Right cardiac atrium (tissue), 5 donors: Measurements from ENCODE around the gene TMEM150B. TPM values are rescaled to one million over a fixed set of nuclear protein-coding genes. Genes with fewer than 3 reads are reported as not detected.

Source experiments
- ATAC-seq, 2 donors: fragments of 200-7000 bp; cut with Tn5 transposase; one replicate each; pipeline versions ENCODE4 v1.8.0 to v1.9.1; 2020; ENCODE audit warnings: moderate library complexity in 2 of 2, mild to moderate bottlenecking in 1 of 2
- DNase-seq, 3 donors: peaks; one replicate each; pipeline ENCODE4 v3.0.0-alpha.2; 2020
- H3K27ac ChIP-seq: one replicate; pipeline ENCODE4 v1.5.1; 2013; ENCODE audit warnings: mild to moderate bottlenecking, low read length, control low read depth, moderate library complexity
- H3K27me3 ChIP-seq: one replicate; pipeline ENCODE4 v1.6.1; 2013; ENCODE audit not compliant: control insufficient read depth, insufficient read depth
- H3K4me1 ChIP-seq: one replicate; pipeline ENCODE4 v1.6.1; 2013; ENCODE audit warnings: low read length; ENCODE audit not compliant: control insufficient read depth, insufficient read depth
- H3K4me3 ChIP-seq: one replicate; pipeline ENCODE4 v1.5.1; 2013; ENCODE audit warnings: low read length, control low read depth
- H3K9me3 ChIP-seq: one replicate; pipeline ENCODE4 v1.6.1; 2013; ENCODE audit warnings: low read length; ENCODE audit not compliant: control insufficient read depth
- WGBS: extraction: QIAGEN DNeasy Blood & Tissue Kit; methylation state at CpG from one replicate; pipeline ENCODE4 v1.1.7; 2013; 5-methylcytosine and 5-hydroxymethylcytosine counted together
- intact Hi-C, 4 donors: fragments of 100-400 bp; cut with DNase I; formaldehyde crosslinking; loops; one replicate each; pipeline versions ENCODE4 v1.11.0 to v1.14.0; 2022 to 2023
- polyA plus RNA-seq: library from polyadenylated mRNA; stranded (reverse); fragments of 200-250 nt; gene quantifications from one replicate; pipeline ENCODE4 v1.2.3, GENCODE V29; 2013
- total RNA-seq, 4 donors: library from RNA; stranded (reverse); fragmentation: NEBNext Ultra II Directional; extraction: Animal tissue kit (Norgen Biotek cat#: 25700); gene quantifications; one replicate each; pipeline ENCODE4 v1.2.1, GENCODE V29; 2021
- donor health status: healthy with polysubstance abuse.
- donor health status: DM: no; HTN: yes; CAD: no.
- donor health status: DM: no; HTN: no; CAD: no.
- donor health status: DM: no; HTN: yes; CAD: no; lungs with severe emphysema.
- donor health status: DM: yes; HTN: yes; CAD: no.

The TMEM150B gene
- total and polyA plus RNA-seq, 5 donors = 0.68 to 2.4 (median 2.0) TPM

DNA sequence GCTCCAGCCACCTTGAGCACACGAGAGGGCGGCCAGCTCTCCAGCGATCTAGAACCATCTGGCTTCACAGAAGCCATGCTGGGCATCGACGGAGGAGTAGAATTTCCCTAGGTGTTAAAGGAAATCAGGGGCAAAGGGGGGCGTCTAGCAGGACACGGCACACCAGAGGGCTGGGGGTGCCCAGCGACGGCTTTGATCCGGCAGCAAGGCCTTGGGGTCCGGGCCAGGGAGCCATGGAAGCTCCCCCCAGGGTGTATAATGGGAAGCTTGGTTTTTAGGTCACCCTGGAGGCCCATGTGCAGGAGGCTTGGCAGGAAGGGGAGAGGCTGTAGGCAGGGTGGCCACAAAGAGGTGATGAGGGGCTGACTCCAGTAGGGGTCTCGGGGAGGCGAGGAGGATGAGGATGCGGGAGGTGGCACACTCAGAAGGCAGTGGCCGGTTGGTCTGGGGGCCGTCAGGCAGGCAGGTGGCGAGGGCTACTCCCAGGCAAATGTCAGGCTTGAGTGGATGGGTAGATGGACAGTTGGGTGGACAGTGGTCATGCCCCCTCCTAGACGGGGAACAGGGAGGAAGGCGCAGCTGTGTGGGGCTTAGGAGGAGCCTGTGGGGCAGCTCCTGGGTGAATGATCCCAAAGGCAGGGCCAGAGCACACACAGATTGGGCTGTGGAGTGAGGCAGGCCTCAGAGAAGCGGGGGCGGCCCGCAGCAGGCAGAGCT lies 20.1 kb upstream of the TMEM150B start:
- no peaks in the 10 kb centered on the region for H3K9me3 ChIP-seq
- H3K4me1 ChIP-seq = peaks cover 5% of the 10 kb centered on the region
- intact Hi-C loops = no loop called here
- 85% methylated on average over 22 of the region's 22 CpGs for WGBS
- DNase-seq (no peak), ATAC-seq (no peak)
- H3K27ac ChIP-seq = no peak overlapping the region
- no peak overlapping the region for H3K4me3 ChIP-seq
- H3K27me3 ChIP-seq = no peaks in the 10 kb centered on the region

DNA sequence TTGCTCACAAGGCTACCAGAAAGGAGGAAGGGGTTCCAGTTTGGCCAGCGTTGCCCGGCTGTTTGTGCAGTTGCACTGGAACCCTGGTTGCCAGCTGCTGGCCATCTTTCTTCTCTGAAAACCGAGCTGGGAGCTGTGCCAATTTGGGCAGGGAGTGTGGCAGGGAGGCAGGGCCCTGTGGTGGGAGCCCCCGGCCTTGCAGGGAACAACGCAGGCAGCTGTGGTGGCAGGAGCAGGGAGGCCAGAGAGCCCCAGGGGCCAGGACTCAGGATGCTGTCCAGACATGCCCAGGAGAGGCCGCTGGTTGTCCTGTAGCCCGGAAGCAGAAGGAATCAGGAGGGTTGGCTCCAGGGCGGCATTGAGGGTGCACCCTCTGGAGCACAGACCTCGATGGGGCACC lies 19.3 kb upstream of the TMEM150B start:
- no peak overlapping the region for H3K27ac ChIP-seq
- H3K4me3 ChIP-seq = no peak overlapping the region
- 81% methylated on average over 9 of the region's 9 CpGs for WGBS
- DNase-seq (no peak), ATAC-seq (no peak)
- no peaks in the 10 kb centered on the region for H3K9me3 ChIP-seq
- H3K4me1 ChIP-seq = peaks cover 5% of the 10 kb centered on the region
- H3K27me3 ChIP-seq = no peaks in the 10 kb centered on the region
- intact Hi-C loops = loop anchor here in 1 of 4 donors (5.0 kb wide), 1 partner anchor 38 kb away; the partner anchor contains the start of gene TMEM238

DNA sequence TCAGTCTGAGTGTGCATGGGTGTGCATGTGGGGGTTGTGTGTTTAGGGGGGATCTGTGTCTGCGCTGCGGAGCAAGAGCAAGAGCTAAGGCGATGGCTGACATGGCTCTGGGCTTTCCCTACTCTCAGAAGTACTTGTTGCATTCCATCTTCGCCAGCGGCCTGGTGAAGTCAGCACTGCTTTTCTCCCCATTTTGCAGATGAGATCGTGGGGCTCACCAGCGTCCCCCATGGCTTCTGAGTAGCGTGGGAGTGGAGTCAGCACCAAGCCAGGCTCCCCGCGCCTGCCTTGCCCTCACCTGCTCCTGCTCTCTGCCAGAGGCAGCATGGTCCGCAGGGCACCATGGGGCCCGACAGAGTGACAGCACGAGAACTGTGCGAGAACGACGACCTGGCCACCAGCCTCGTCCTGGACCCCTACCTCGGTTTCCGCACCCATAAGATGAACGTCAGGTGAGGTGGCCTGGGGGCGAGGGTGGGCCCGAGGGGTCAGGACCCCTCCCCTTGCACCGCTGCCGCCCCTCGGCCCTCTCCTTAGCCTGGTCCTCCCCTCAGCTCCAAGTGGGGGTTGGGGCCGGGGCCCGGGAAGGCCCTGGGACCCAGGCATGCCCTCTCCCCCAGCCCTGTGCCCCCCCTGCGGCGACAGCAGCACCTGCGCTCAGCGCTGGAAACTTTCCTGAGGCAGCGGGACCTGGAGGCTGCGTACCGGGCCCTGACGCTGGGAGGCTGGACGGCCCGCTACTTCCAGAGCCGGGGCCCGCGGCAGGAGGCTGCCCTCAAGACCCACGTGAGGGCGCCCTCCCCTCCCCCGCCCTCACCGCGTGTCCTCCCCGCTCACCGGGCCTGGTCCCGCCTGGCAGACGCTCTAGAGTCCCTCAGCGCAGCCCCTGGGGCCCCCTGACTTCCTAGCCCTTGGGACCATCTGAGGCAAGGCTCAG lies 16.7 kb upstream of the TMEM150B start:
- intact Hi-C loops = loop anchor here in 1 of 4 donors (5.0 kb wide), 1 partner anchor 40 kb away; the partner anchor contains the start of gene TMEM238
- peak in 1 of 3 donors; percentile 57 for DNase-seq
- no peak for ATAC-seq

DNA sequence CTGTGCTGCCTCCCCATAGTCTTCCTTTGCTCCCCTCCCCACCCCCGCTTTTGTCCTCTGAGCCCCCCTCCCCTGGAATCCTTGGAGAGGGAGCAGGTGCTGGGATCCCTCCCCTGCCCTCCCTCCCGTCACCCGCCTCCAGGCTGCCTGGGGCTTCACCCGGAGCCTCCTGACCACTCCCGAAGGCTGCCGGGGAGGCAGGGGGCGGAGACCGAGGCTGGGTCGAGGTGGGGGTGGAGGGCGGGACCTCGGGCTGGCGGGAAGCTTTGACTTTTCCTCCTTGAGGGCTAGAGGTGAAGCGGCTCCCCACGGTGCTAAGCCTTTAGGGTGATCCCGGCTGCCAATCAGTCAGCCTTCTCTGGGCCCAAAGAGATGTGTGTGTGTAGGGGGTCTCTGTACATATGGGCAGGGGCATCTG lies 16.0 kb upstream of the TMEM150B start:
- Histone ChIP-seq H3K9me3 (no peaks in the 10 kb centered on the region), H3K27me3 (no peaks in the 10 kb centered on the region), H3K27ac (no peak overlapping the region), H3K4me3 (peak overlapping the region; percentile 93), H3K4me1 (peaks cover 5% of the 10 kb centered on the region)
- intact Hi-C loops = loop anchor here in 1 of 4 donors (5.0 kb wide), 1 partner anchor 41 kb away; the partner anchor contains the start of gene TMEM238
- 2% methylated on average over 15 of the region's 15 CpGs for whole genome bisulfite sequencing
- peak; percentile 77 to 89 (median 87) for DNase-seq
- ATAC-seq = no peak

More for the DNA sequence above, 16.7 kb upstream of the TMEM150B start:
- H3K4me1 ChIP-seq = peaks cover 5% of the 10 kb centered on the region
- 88% methylated on average over 50 of the region's 50 CpGs for WGBS
- H3K27me3 ChIP-seq = no peaks in the 10 kb centered on the region
- H3K4me3 ChIP-seq = no peak overlapping the region
- H3K27ac ChIP-seq = no peak overlapping the region
- no peaks in the 10 kb centered on the region for H3K9me3 ChIP-seq

DNA sequence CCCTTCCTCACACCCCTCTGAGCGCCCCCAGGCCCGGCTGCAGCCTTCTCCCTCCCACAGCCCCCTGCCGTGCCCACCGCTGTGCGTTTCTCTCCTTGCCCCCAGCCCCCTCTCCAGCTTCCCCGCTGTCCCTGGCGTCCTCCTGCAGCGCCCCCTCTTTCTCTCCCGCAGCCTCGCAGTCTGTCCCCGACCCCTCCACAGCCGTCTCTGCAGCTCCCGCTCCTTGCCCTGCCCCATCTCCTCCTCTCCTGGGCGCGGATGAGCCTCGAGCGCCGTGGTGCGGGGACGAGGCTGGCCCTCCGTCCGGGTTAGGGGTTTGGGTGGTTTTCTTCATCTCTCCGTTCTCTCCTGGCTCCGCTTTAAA lies 15.6 kb upstream of the TMEM150B start:
- Histone ChIP-seq H3K27ac (no peak overlapping the region), H3K4me1 (peaks cover 5% of the 10 kb centered on the region)
- no peak for ATAC-seq

DNA sequence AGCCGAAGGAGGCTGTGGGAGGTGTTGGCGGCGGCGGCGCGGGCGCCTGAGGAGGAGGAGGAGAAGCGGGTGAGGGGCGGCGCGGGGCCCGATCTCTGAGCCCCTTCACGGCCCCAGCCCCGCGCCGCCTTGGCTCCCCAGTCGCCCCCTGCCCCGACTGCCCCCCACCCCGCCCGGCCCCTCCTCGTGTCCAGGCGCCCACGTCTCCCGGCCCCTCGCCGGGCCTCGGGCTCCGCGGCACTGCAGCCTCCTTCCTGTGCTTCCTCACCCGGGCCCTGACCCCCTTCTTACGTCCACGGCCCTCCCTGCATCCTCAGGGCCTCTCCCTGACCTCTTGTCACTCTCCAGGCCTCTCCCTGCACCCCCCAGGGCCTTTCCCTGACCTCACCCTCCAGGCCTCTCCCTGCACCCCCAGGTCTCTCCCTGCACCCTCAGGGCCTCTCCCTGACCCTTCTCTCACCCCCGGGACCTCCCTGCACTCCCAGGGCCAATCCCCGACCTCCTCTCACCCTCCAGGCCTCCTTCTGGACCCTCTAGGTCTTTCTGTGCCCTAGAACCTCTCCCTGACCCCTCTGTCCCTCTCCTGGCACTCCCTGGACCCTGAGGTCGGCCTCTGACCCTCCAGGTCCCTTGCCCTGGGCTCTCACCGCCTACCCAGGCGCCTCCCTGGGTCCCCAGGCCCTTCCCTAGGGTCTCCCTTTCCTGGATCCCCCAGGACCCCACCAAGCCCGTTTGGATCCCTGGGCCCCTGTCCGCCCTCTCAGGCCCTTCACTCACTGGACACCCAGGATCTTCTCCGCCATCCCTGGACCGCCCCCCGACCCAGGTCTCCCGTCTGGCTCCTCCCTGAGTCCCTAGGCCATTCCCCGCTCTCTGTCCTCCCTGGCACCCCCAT lies 15.0 kb upstream of the TMEM150B start:
- H3K27ac ChIP-seq = peak overlapping the region; percentile 54
- H3K9me3 ChIP-seq = no peaks in the 10 kb centered on the region
- peak in 2 of 3 donors; percentile 65 to 73 for DNase-seq
- intact Hi-C loops = loop anchor here in 1 of 4 donors (5.0 kb wide), 1 partner anchor 42 kb away; the partner anchor contains the start of gene TMEM238
- WGBS = 3% methylated on average over 43 of the region's 44 CpGs
- no peak for ATAC-seq
- peak overlapping the region; percentile 93 for H3K4me3 ChIP-seq
- H3K4me1 ChIP-seq = peaks cover 5% of the 10 kb centered on the region
- H3K27me3 ChIP-seq = no peaks in the 10 kb centered on the region

More for the DNA sequence above, 15.6 kb upstream of the TMEM150B start:
- WGBS = 3% methylated on average over 24 of the region's 24 CpGs
- intact Hi-C loops = loop anchor here in 1 of 4 donors (5.0 kb wide), 1 partner anchor 42 kb away; the partner anchor contains the start of gene TMEM238
- peak in 1 of 3 donors; percentile 64 for DNase-seq
- Histone ChIP-seq H3K4me3 (peak overlapping the region; percentile 93), H3K27me3 (no peaks in the 10 kb centered on the region), H3K9me3 (no peaks in the 10 kb centered on the region)

DNA sequence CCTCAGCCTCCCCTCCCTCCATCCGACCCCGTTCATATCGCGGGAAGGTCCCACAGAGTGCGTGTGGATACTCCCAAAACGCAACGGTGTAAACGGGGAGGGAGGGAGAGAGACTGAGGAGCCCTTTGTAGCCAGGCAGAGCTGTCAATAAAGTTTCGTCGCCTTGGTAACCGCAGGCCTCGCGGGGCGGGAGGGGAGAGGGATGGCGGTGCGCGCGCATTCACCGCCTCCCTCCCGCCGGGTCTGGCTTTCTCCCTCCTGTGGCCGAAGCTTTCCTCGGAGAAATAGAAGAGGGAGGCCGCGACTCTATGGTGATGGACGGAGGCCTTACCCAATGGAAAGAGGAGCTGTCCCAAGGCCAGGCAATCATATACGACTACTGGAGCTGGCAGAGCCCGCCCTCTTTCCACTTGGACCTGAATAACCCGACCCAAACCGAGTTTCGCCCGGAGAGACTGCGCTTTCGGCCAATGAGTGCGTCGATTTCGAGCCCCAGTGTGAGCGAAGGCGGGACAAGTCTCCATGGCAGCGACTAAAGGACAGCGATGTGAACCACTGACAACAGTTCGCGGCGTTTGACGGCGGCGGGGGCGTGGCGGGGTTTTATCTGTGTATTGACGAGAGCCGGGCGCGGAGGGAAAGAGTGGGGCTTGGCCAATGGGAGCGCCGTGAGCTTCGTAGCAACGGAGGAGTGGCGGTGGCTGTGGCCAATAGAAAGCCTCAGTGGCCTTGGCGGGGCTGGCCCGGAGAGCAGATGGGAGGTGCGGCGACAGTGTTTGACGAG lies 14.2 kb upstream of the TMEM150B start, which contains the start of gene KMT5C:
TSS of gene KMT5C (plus strand) at position 772 of the 784 bp plus-strand sequence. CDS start 2,061 bp downstream, outside the sequence.
- H3K27ac ChIP-seq = peak within 1 kb of the TSS; percentile 85
- H3K4me1 ChIP-seq = peaks cover 5% of the 10 kb centered on the region
- DNase-seq (peak; percentile 100), ATAC-seq (peak; percentile 96)
- no peaks in the 10 kb centered on the region for H3K27me3 ChIP-seq
- under 1% methylated on average over 63 of the region's 63 CpGs for WGBS
- intact Hi-C loops = no loop called here
- H3K9me3 ChIP-seq = no peaks in the 10 kb centered on the region
- H3K4me3 ChIP-seq = peak within 1 kb of the TSS; percentile 93

DNA sequence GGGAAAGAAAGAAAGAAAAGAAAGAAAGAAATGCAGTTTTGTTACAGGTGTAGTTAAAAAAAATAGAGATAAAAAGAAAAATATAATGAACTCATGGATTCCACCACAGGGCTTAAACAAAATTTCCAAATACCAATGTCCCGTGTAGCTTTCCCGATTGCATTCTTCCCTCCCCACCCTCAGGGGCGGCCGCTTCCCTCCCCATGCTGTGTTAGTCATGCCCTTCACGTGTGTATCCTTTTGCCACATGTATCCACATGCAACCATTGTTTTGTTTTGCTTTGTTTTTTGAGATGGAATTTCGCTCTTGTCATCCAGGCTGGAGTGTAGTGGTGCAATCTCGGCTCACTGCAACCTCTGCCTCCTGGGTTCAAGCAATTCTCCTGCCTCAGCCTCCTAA lies 11.0 kb upstream of the TMEM150B start:
- ATAC-seq = no peak
- 79% methylated on average over 7 of the region's 7 CpGs for WGBS

DNA sequence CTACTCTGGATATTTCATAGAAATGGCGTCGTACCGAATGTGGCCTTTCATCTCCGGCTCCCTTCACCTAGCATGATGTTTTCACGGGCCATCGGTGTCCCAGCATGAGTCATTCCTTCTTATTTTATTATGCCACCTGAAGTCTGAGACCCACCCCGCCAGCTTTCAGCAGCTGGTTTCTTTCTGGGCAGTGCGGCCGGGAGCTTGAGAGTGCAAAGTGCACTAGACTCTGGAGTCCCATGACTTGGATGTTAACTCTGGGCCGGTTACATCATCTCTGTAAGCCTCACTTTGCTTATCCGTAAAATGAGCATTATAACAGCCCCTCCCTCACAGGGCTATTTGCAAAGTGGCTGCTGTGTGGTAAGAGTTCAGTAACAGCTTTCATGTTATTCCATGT lies 8.7 kb upstream of the TMEM150B start:
- DNase-seq (no peak), ATAC-seq (no peak)
- Histone ChIP-seq H3K9me3 (no peaks in the 10 kb centered on the region), H3K27ac (no peak overlapping the region), H3K4me3 (no peak overlapping the region), H3K4me1 (no peaks in the 10 kb centered on the region), H3K27me3 (no peaks in the 10 kb centered on the region)
- WGBS = 79% methylated on average over 11 of the region's 11 CpGs
- intact Hi-C loops = no loop called here

More for the DNA sequence above, 11.0 kb upstream of the TMEM150B start:
- no peak for DNase-seq
- Histone ChIP-seq H3K9me3 (no peaks in the 10 kb centered on the region), H3K27ac (no peak overlapping the region), H3K4me1 (peaks cover 5% of the 10 kb centered on the region), H3K4me3 (no peak overlapping the region), H3K27me3 (no peaks in the 10 kb centered on the region)
- intact Hi-C loops = no loop called here
